ENCODE measurements around the gene HSD17B1. TPM values are rescaled to one million over a fixed set of nuclear protein-coding genes. Genes with fewer than 3 reads are reported as not detected.

The HSD17B1 gene, protein sequence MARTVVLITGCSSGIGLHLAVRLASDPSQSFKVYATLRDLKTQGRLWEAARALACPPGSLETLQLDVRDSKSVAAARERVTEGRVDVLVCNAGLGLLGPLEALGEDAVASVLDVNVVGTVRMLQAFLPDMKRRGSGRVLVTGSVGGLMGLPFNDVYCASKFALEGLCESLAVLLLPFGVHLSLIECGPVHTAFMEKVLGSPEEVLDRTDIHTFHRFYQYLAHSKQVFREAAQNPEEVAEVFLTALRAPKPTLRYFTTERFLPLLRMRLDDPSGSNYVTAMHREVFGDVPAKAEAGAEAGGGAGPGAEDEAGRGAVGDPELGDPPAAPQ
- 1.5 and 4.3 TPM in 2 replicates for total RNA-seq

GRCh38 chr17:42552736-42553135 is at the start of gene HSD17B1:
HSD17B1 (plus strand) TSS chr17:42552923; CDS start chr17:42552934, 11 bp downstream.

GRCh38 chr17:42536048-42536371 is 16.7 kb upstream of the HSD17B1 start, which contains the start of gene NAGLU:
NAGLU (plus strand) TSS chr17:42536241; CDS start chr17:42536273, 32 bp downstream.

DNA sequence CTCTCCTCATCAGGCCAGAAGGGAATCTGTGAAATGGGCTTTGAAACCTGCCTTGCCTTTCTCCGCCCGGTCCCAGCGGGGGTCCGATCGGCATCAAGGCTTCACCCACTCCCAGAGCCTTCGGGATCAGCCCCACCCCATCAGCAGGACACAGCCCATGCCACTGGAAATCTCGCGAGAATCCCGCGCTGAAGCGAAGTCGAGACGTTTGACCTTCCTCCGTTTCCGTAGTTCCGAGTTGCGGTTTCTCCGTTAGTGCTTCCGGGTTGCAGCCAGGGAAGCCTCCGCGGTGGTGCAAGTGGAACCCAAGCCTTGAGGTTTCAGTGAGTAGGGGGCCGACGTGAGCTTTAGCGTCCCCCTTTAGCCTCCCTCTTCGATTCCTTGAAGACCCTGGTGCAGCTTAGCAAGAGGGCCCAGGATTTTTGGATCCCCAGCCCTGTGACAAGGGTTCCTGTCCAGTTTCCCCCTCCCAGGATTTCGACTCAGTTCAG is 9.2 kb downstream of the HSD17B1 start, which contains the start of gene COASY:
Gene COASY (plus strand): TSS at position 252 of the 491 bp plus-strand sequence. CDS start 475 bp downstream, outside the sequence.

DNA sequence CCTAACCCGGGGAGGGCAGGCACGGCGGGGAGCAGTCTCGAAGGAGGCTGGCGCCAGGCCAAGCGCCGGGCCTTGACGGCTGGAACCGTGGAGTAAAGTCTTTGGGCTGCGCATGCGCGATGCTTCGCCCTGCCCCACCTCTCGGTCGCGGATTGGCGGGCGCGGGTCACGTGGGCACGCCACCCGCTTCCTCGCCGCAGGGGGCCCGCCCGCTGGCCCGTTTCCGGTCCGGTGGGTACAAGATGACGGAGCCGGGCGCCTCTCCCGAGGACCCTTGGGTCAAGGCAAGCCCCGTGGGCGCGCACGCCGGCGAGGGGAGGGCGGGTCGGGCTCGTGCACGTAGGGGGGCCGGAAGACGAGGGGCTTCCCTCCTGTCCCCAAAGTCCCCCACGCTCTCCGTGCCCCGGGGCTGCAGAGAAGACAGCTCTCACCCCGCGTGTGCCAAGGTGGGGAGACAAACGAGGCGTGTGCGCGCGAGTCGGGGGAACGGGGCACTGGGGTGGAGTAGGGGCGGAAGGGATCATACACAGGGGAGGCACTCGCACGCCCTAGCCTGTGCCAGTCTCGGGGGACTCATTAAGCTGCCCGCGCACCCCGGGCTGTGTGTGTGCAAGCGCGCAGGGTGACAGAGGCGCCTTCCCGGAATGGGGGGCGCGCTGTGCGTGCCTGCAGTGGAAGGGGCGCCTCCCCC is 14.3 kb downstream of the HSD17B1 start, which contains the start of gene MLX:
Gene MLX (plus strand): TSS at position 218 of the 691 bp plus-strand sequence. CDS start 25 bp downstream, at position 243.

DNA sequence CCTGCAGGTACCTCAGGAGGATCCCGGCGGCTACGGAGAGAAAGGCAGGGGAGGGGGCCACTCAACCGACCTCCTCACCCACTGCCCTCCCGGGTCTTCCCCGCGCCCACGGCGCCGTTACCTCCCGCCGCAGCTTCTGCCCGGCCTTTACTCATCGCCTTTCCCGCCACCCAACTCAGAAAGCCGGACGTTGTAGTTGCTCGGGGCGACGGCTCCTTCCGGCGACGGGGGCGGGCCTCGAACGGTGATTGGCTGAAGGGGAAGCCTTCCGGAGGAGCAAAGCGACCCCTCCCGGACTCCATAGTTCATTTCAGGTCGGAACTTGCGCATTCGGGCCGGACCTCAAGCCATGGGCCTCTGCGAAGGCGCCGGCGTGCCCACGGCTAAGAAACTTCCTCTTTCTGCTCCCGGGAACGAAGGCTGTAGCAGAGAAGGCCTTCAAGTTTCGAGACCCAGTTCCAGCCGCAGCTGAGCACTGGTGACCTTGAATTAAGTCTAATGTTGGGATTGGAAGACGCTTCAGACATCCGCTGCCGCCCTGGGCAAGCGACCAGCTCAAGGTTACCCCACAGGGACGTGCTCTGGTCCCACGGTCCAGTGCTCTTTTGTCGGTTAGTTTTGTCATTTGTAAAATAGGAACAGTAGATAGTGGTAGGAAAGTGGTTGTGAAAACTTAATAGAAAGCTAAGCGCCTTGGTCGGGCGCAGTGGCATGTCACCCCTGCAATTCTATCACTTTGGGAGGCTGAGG is 25.0 kb downstream of the HSD17B1 start, which contains the start of gene PSMC3IP:
Gene PSMC3IP (minus strand): TSS at position 198 of the 750 bp plus-strand sequence. CDS start 43 bp downstream, at position 155.

Other genes with a start within 250 kb of the HSD17B1 start
- gene STAT3, start 164.5 kb upstream of the HSD17B1 start, total RNA-seq = 79.4 and 92.6 TPM in 2 replicates
- 515 and 628 TPM in 2 replicates for gene CAVIN1, start 129.7 kb upstream of the HSD17B1 start, total RNA-seq
- gene ATP6V0A1, start 94.0 kb upstream of the HSD17B1 start, total RNA-seq = 59.9 and 60.8 TPM in 2 replicates
- gene NAGLU, start 16.7 kb upstream of the HSD17B1 start, total RNA-seq = 25.4 and 29.1 TPM in 2 replicates
- gene COASY, start 9.2 kb downstream of the HSD17B1 start, total RNA-seq = 16.9 and 26.0 TPM in 2 replicates
- 37.5 and 47.7 TPM in 2 replicates for gene MLX, start 14.2 kb downstream of the HSD17B1 start, total RNA-seq
- gene PSMC3IP, start 24.8 kb downstream of the HSD17B1 start, total RNA-seq = 5.1 and 8.0 TPM in 2 replicates
- 41.5 and 53.2 TPM in 2 replicates for gene RETREG3, start 56.5 kb downstream of the HSD17B1 start, total RNA-seq
- 55.9 and 60.2 TPM in 2 replicates for gene TUBG1, start 56.8 kb downstream of the HSD17B1 start, total RNA-seq
- 12.9 TPM in 2 replicates for gene TUBG2, start 106.4 kb downstream of the HSD17B1 start, total RNA-seq
- gene PLEKHH3, start 124.1 kb downstream of the HSD17B1 start, total RNA-seq = 11.8 and 12.9 TPM in 2 replicates
- 2.2 and 3.9 TPM in 2 replicates for gene CCR10, start 128.9 kb downstream of the HSD17B1 start, total RNA-seq
- gene CNTNAP1, start 129.6 kb downstream of the HSD17B1 start, total RNA-seq = 15.8 and 16.8 TPM in 2 replicates
- gene EZH1, start 192.1 kb downstream of the HSD17B1 start, total RNA-seq = 26.5 and 26.6 TPM in 2 replicates
- gene RAMP2, start 208.3 kb downstream of the HSD17B1 start, total RNA-seq = 0.73 TPM in 1 of 2 replicates, not detected in the other
- gene VPS25, start 220.5 kb downstream of the HSD17B1 start, total RNA-seq = 50.6 and 55.1 TPM in 2 replicates
- 0.59 TPM in 1 of 2 replicates, not detected in the other for gene WNK4, start 227.7 kb downstream of the HSD17B1 start, total RNA-seq
- 54.0 and 61.0 TPM in 2 replicates for gene COA3, start 245.8 kb downstream of the HSD17B1 start, total RNA-seq
- gene CNTD1, start 245.9 kb downstream of the HSD17B1 start, total RNA-seq = not detected in 2 replicates